Naive B cell (primary cell): ENCODE results near the gene SPO11. TPM values are rescaled to one million over a fixed set of nuclear protein-coding genes. Genes with fewer than 3 reads are reported as not detected.

Source experiments
- ATAC-seq, 2 donors: fragments of 150-1000 bp; cut with Tn5 transposase; 2 replicates each; pipeline ENCODE4 v1.10.0; 2021; ENCODE audit warnings: low read depth in 2 of 2, mild to moderate bottlenecking in 2 of 2, moderate library complexity in 2 of 2
- DNase-seq: peaks from one replicate; pipeline ENCODE4 v3.0.0; 2022
- H3K27ac Mint-ChIP-seq, 6 donors: one replicate each; pipeline ENCODE4 v1.8.0; 2020 to 2022; ENCODE audit warnings: mild to moderate bottlenecking in 6 of 6, mixed read lengths in 6 of 6, moderate library complexity in 5 of 6, inconsistent platforms in 2 of 6
- H3K27me3 Mint-ChIP-seq, 3 donors: one replicate each; pipeline ENCODE4 v1.8.0; 2021 to 2022; ENCODE audit warnings: mixed read lengths in 3 of 3, mild to moderate bottlenecking in 1 of 3
- H3K36me3 Mint-ChIP-seq, 2 donors: one replicate each; pipeline ENCODE4 v1.8.0; 2020 to 2022; ENCODE audit warnings: mixed read lengths in 2 of 2, inconsistent platforms in 1 of 2, mild to moderate bottlenecking in 1 of 2
- H3K4me1 Mint-ChIP-seq, 3 donors: one replicate each; pipeline ENCODE4 v1.8.0; 2020 to 2022; ENCODE audit warnings: mixed read lengths in 3 of 3, inconsistent platforms in 1 of 3, mild to moderate bottlenecking in 1 of 3, moderate library complexity in 1 of 3
- H3K4me3 Mint-ChIP-seq, 8 donors: one replicate each; pipeline ENCODE4 v1.8.0; 2020 to 2022; ENCODE audit warnings: mild to moderate bottlenecking in 8 of 8, mixed read lengths in 8 of 8, moderate library complexity in 8 of 8, inconsistent platforms in 2 of 8
- H3K9me3 Mint-ChIP-seq, 7 donors: one replicate each; pipeline ENCODE4 v1.8.0; 2020 to 2022; ENCODE audit warnings: mixed read lengths in 7 of 7, mild to moderate bottlenecking in 5 of 7, inconsistent platforms in 2 of 7, moderate library complexity in 1 of 7
- polyA plus RNA-seq, 6 donors: library from polyadenylated mRNA; unstranded; fragments of 300-500 nt; fragmentation: Illumina TruSeq; gene quantifications; one replicate each; pipeline ENCODE4 v1.2.3, GENCODE V29; 2021; ENCODE audit warnings: low read depth in 6 of 6

SPO11 gene
- polyA plus RNA-seq, 6 donors from 2014 or later: not detected

- Mint-ChIP-seq H3K4me3 (no peak overlapping the region), H3K27ac (no peak overlapping the region), H3K4me1 (peaks cover 7 to 8% (median 8%) of the 10 kb centered on the region in 3 donors), H3K36me3 (peaks cover 12 to 28% of the 10 kb centered on the region in 2 donors), H3K9me3 (no peaks in the 10 kb centered on the region), H3K27me3 (no peaks in the 10 kb centered on the region)
- DNase-seq (no peak), ATAC-seq (no peak)
Observed at GRCh38 chr20:57378646-57379262, 49.2 kb downstream of the SPO11 start.

GRCh38 chr20:57379263-57379647, 49.7 kb downstream of the SPO11 start:
- ATAC-seq: no peak
- H3K27me3 Mint-ChIP-seq: no peaks in the 10 kb centered on the region
- peaks cover 12 to 31% of the 10 kb centered on the region in 2 donors for H3K36me3 Mint-ChIP-seq
- no peaks in the 10 kb centered on the region for H3K9me3 Mint-ChIP-seq
- H3K4me1 Mint-ChIP-seq: peaks cover 7 to 11% (median 8%) of the 10 kb centered on the region in 3 donors
- no peak overlapping the region for H3K4me3 Mint-ChIP-seq
- H3K27ac Mint-ChIP-seq: peak overlapping the region in 1 of 6 donors; percentile 15
- DNase-seq: no peak

DNA sequence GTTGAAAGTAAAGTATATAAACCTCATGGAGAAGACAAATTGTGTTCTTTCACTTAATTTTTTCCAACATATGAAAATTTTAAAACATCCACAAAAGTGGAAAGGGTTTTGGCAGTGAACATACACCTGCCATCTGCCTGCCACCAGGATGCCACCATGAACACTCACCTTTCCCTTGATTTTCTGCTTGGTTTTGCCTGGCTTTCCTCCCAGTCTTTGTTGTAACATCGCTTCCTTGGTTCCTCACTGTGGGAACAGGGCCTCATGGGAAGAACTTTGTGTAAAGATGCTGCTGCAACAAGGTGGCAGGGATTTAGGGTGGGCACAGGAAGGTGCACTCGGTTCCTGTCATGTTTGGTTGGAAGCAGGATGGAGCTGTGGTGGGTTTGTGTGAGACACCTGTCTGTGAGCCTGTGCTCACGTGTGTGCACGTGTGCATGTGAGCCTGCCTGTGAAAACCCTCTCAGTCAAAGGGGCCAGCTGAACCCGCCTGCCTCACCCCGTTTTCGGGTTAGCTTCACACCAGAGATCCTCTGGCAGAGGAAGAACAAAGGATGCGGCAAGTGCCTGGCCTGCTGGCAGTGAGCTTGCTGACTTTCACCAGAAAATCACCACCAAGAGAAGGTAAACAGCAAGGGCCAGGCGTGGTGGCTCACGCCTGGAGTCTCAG, 50.6 kb downstream of the SPO11 start:
- Mint-ChIP-seq H3K9me3 (no peaks in the 10 kb centered on the region), H3K4me1 (peaks cover 7 to 13% (median 7%) of the 10 kb centered on the region in 3 donors), H3K4me3 (no peak overlapping the region), H3K27ac (peak overlapping the region in 1 of 6 donors; percentile 23), H3K27me3 (no peaks in the 10 kb centered on the region), H3K36me3 (peaks cover 12 to 32% of the 10 kb centered on the region in 2 donors)
- DNase-seq: no peak
- ATAC-seq: no peak

GRCh38 chr20:57381596-57382503, 52.2 kb downstream of the SPO11 start:
- DNase-seq (peak; percentile 80), ATAC-seq (peak; percentile 78 to 88)
- Mint-ChIP-seq H3K4me1 (peaks cover 0 to 15% (median 7%) of the 10 kb centered on the region in 3 donors), H3K9me3 (no peaks in the 10 kb centered on the region), H3K36me3 (peaks cover 3 to 19% of the 10 kb centered on the region in 2 donors), H3K27me3 (no peaks in the 10 kb centered on the region), H3K27ac (peak overlapping the region; percentile 30 to 87 (median 55)), H3K4me3 (no peak overlapping the region)

GRCh38 chr20:57382516-57382915, 52.9 kb downstream of the SPO11 start:
- Mint-ChIP-seq H3K27ac (peak overlapping the region in 3 of 6 donors; percentile 43 to 70 (median 52)), H3K4me1 (peaks cover 0 to 15% (median 7%) of the 10 kb centered on the region in 3 donors), H3K27me3 (no peaks in the 10 kb centered on the region), H3K9me3 (no peaks in the 10 kb centered on the region), H3K36me3 (peaks cover 0 to 12% of the 10 kb centered on the region in 2 donors), H3K4me3 (no peak overlapping the region)
- ATAC-seq (no peak), DNase-seq (no peak)

DNA sequence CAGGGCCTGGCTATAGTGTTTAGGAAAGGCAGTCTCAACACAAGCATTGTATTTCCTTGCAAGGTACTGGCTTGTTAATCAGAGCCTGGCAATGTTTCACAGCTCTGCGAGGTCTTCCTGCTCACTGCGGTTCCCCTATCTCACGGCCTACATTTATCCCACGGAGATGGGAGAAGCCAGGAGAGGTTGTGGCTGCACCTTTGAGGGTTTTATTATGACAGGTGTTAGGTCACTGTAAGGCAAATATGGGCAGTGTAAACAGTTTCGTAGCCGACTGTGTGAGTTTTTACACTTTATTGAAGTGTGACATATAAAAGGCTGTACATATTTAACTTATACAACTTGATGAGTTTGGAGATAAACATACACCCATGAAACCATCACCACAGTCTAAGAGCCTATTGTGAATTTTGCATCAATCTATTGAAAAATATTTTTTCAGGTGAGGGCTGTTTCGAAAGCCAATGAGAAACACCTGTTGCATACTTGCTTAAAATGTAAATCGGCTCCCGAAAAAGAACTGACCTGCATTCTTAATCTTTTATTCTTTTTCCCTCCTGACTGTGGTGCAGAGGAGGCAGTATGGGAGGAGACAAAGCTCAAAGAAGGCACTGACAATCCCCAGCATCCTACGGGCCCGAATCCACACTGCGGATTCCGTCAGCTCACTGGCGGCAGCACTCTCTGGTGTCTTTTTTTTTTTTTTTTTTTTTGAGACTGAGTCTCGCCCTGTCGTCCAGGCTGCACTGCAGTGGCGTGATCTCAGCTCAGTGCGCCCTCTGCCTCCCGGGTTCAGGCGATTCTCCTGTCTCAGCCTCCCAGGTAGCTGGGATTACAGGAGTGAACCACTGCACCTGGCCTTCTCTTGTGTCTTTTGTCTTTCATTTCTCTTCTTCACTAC, 54.1 kb downstream of the SPO11 start:
- Mint-ChIP-seq H3K4me1 (peaks cover 2 to 19% (median 11%) of the 10 kb centered on the region in 3 donors), H3K27me3 (no peaks in the 10 kb centered on the region), H3K4me3 (peak overlapping the region in 1 of 8 donors; percentile 64), H3K36me3 (peaks cover 0 to 7% of the 10 kb centered on the region in 2 donors), H3K27ac (peak overlapping the region in 2 of 6 donors; percentile 27 to 52), H3K9me3 (no peaks in the 10 kb centered on the region)
- ATAC-seq: no peak
- DNase-seq: no peak

GRCh38 chr20:57384486-57384885, 54.9 kb downstream of the SPO11 start:
- ATAC-seq: no peak
- peak overlapping the region in 1 of 8 donors; percentile 64 for H3K4me3 Mint-ChIP-seq
- peaks cover 6 to 22% (median 16%) of the 10 kb centered on the region in 3 donors for H3K4me1 Mint-ChIP-seq
- peak overlapping the region in 2 of 6 donors; percentile 66 to 69 for H3K27ac Mint-ChIP-seq
- H3K27me3 Mint-ChIP-seq: no peaks in the 10 kb centered on the region
- no peaks in the 10 kb centered on the region for H3K9me3 Mint-ChIP-seq
- peaks cover 0 to 7% of the 10 kb centered on the region in 2 donors for H3K36me3 Mint-ChIP-seq
- DNase-seq: no peak

GRCh38 chr20:57384953-57385761, 55.6 kb downstream of the SPO11 start:
- Mint-ChIP-seq H3K4me3 (no peak overlapping the region), H3K27ac (peak overlapping the region in 3 of 6 donors; percentile 39 to 82 (median 54)), H3K9me3 (no peaks in the 10 kb centered on the region), H3K27me3 (no peaks in the 10 kb centered on the region), H3K36me3 (peaks cover 0 to 7% of the 10 kb centered on the region in 2 donors), H3K4me1 (peaks cover 11 to 27% (median 22%) of the 10 kb centered on the region in 3 donors)
- DNase-seq (no peak), ATAC-seq (no peak)

- Mint-ChIP-seq H3K4me1 (peaks cover 16 to 33% (median 29%) of the 10 kb centered on the region in 3 donors), H3K27ac (peak overlapping the region in 4 of 6 donors; percentile 32 to 79 (median 46)), H3K9me3 (no peaks in the 10 kb centered on the region), H3K36me3 (peaks cover 0 to 7% of the 10 kb centered on the region in 2 donors), H3K27me3 (no peaks in the 10 kb centered on the region), H3K4me3 (peak overlapping the region in 1 of 8 donors; percentile 16)
- DNase-seq (no peak), ATAC-seq (no peak)
Observed at GRCh38 chr20:57385940-57386339, 56.3 kb downstream of the SPO11 start.

DNA sequence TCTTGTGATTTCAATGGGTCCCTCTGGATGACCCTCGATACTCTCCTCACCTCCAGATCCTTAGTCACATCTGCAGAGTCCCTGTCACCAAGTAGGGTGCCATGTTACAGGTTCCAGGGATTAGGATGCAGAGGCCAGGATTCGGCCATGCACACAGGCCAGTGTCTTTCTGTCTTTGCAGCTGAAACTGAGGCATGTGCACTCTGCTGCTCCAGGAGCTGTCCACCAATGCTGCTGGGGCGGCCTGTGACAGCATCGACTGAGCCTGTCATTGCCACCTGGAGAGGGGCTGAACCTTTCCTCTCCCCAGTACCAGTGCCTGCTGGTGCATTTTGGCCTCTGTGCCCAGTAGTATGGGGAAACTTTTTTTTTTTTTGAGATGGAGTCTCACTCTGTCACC, 57.2 kb downstream of the SPO11 start:
- Mint-ChIP-seq H3K27me3 (no peaks in the 10 kb centered on the region), H3K9me3 (no peaks in the 10 kb centered on the region), H3K4me3 (peak overlapping the region in 1 of 8 donors; percentile 35), H3K4me1 (peaks cover 17 to 30% (median 25%) of the 10 kb centered on the region in 3 donors), H3K27ac (peak overlapping the region in 1 of 6 donors; percentile 20), H3K36me3 (peaks cover 0 to 7% of the 10 kb centered on the region in 2 donors)
- ATAC-seq: no peak
- DNase-seq: no peak

DNA sequence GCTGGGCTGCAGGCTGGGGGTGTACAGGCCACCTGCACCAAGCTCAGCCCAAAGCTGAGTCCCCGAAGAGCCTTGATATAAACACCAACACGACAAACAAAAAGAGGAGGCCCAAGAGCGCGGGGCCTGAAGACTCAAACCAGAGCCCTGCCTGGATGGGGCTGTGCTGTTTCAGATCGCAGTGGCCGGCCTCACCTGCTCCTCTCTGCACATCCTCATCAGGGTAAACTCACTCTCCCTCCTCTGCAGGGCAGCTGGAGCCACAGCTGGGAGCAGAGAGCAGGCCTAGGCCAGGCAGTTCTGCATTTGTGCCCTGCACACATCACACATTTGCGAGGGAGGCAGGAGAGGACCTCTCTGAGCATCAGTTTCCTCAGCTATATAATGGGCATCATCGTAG, 57.9 kb downstream of the SPO11 start:
- Mint-ChIP-seq H3K4me3 (peak overlapping the region in 1 of 8 donors; percentile 87), H3K4me1 (peaks cover 17 to 25% (median 22%) of the 10 kb centered on the region in 3 donors), H3K36me3 (peaks cover 0 to 7% of the 10 kb centered on the region in 2 donors), H3K27ac (peak overlapping the region in 3 of 6 donors; percentile 29 to 59 (median 32)), H3K9me3 (no peaks in the 10 kb centered on the region), H3K27me3 (no peaks in the 10 kb centered on the region)
- ATAC-seq: no peak
- no peak for DNase-seq

GRCh38 chr20:57387945-57388371, 58.4 kb downstream of the SPO11 start:
- H3K4me3 Mint-ChIP-seq: peak overlapping the region in 3 of 8 donors; percentile 41 to 87 (median 82)

More at GRCh38 chr20:57387945-57388371, 58.4 kb downstream of the SPO11 start:
- ATAC-seq (no peak), DNase-seq (no peak)
- Mint-ChIP-seq H3K36me3 (peaks cover 4 to 11% of the 10 kb centered on the region in 2 donors), H3K27me3 (no peaks in the 10 kb centered on the region), H3K4me1 (peaks cover 22 to 28% (median 27%) of the 10 kb centered on the region in 3 donors), H3K9me3 (no peaks in the 10 kb centered on the region), H3K27ac (peak overlapping the region in 5 of 6 donors; percentile 37 to 99 (median 86))
